HEK293 (cell line): ENCODE results near the gene TRPM2.
A peak's percentile ranks its signal among the peaks of the same experiment; 100 is the strongest.

Experiments
- CTCF ChIA-PET: fragments of 350-600 bp; formaldehyde crosslinking; extraction: SDS; loops from one replicate; lab custom pipeline; 2021; ENCODE audit warnings: antibody characterized with exemption; lab: Yijun Ruan, JAX
- POLR2A ChIA-PET: fragments of 300-600 bp; formaldehyde crosslinking; extraction: SDS; loops from one replicate; lab custom pipeline; 2020; ENCODE audit warnings: antibody characterized with exemption, inconsistent platforms; lab: Yijun Ruan, JAX
- H3K27ac ChIP-seq: fragments of 200-500 bp; sonication (Bioruptor generic); 2 replicates; pipeline ENCODE4 v1.5.1; 2014; ENCODE audit warnings: low read depth, low read length, control low read depth, inconsistent platforms; ENCODE audit errors: extremely low read depth
- H3K36me3 ChIP-seq, 2 experiments: fragments of 200-500 bp in 1 of 2; sonication (Bioruptor generic) in 1 of 2; 1 replicate in 1 of 2; 2 replicates in 1 of 2; pipeline ENCODE4 v1.5.1; 2014 to 2017; ENCODE audit warnings: inconsistent platforms in 2 of 2, low read length in 2 of 2; ENCODE audit not compliant: control insufficient read depth in 2 of 2, insufficient read depth in 1 of 2
- H3K4me1 ChIP-seq: fragments of 200-500 bp; sonication (Bioruptor generic); 2 replicates; pipeline ENCODE4 v1.5.1; 2014; ENCODE audit warnings: mild to moderate bottlenecking, low read length, inconsistent platforms; ENCODE audit not compliant: control insufficient read depth, insufficient read depth
- H3K4me3 ChIP-seq: 2 replicates; pipeline ENCODE4 v1.5.1; 2011; ENCODE audit warnings: low read depth, mild to moderate bottlenecking, control low read depth, low read length, moderate library complexity
- H3K9me3 ChIP-seq: fragments of 200-500 bp; sonication (Bioruptor generic); 2 replicates; pipeline ENCODE4 v1.5.1; 2014; ENCODE audit warnings: low read depth, low read length, inconsistent platforms; ENCODE audit not compliant: control insufficient read depth, insufficient read depth
- GLIS2 ChIP-seq: fragments of 450-650 bp; formaldehyde crosslinking; IDR thresholded peaks from 2 replicates; pipeline ENCODE4 v1.5.1; 2016; ENCODE audit warnings: missing biosample characterization, missing genetic modification characterization
- KLF1 ChIP-seq: fragments of 450-650 bp; formaldehyde crosslinking; IDR thresholded peaks from 2 replicates; pipeline ENCODE4 v1.5.1; 2016; ENCODE audit warnings: missing biosample characterization, missing genetic modification characterization
- MEIS1 ChIP-seq: sonication (generic); formaldehyde crosslinking; IDR thresholded peaks from 2 replicates; pipeline ENCODE4 v1.8.1; 2022; ENCODE audit warnings: missing genetic modification reagents, mild to moderate bottlenecking, borderline replicate concordance
- OSR2 ChIP-seq: fragments of 450-650 bp; formaldehyde crosslinking; IDR thresholded peaks from 2 replicates; pipeline ENCODE4 v1.5.1; 2016; ENCODE audit warnings: missing biosample characterization, missing genetic modification characterization
- PATZ1 ChIP-seq: fragments of 450-650 bp; formaldehyde crosslinking; IDR thresholded peaks from 2 replicates; pipeline ENCODE4 v1.5.1; 2016; ENCODE audit warnings: missing biosample characterization, missing genetic modification characterization
- ZIC2 ChIP-seq: fragments of 450-650 bp; formaldehyde crosslinking; IDR thresholded peaks from 2 replicates; pipeline ENCODE4 v1.5.1; 2016; ENCODE audit warnings: missing biosample characterization, missing genetic modification characterization
- ZNF2 ChIP-seq: fragments of 450-650 bp; formaldehyde crosslinking; IDR thresholded peaks from 2 replicates; pipeline ENCODE4 v1.5.1; 2016; ENCODE audit warnings: missing biosample characterization, missing genetic modification characterization
- ZNF311 ChIP-seq: fragments of 450-650 bp; formaldehyde crosslinking; IDR thresholded peaks from 2 replicates; pipeline ENCODE4 v1.5.1; 2017; ENCODE audit warnings: missing biosample characterization, missing genetic modification characterization, borderline replicate concordance
- ZNF404 ChIP-seq: fragments of 450-650 bp; formaldehyde crosslinking; IDR thresholded peaks from 2 replicates; pipeline ENCODE4 v1.5.1; 2017; ENCODE audit warnings: missing biosample characterization, missing genetic modification characterization
- ZNF473 ChIP-seq: fragments of 450-650 bp; formaldehyde crosslinking; IDR thresholded peaks from 2 replicates; pipeline ENCODE4 v1.5.1; 2017; ENCODE audit warnings: missing biosample characterization, missing genetic modification characterization
- ZNF513 ChIP-seq: fragments of 450-650 bp; IDR thresholded peaks from 2 replicates; pipeline ENCODE4 v1.5.1; 2018; ENCODE audit warnings: missing biosample characterization, missing genetic modification characterization
- ZNF521 ChIP-seq: fragments of 450-650 bp; formaldehyde crosslinking; IDR thresholded peaks from 2 replicates; pipeline ENCODE4 v1.5.1; 2017; ENCODE audit warnings: missing biosample characterization, mild to moderate bottlenecking, missing genetic modification characterization
- ZNF555 ChIP-seq: fragments of 450-650 bp; formaldehyde crosslinking; conservative IDR thresholded peaks from 2 replicates; pipeline ENCODE4 v1.5.1; 2017; ENCODE audit warnings: missing biosample characterization, mild to moderate bottlenecking, missing genetic modification characterization, inconsistent platforms
- ZNF677 ChIP-seq: fragments of 450-650 bp; IDR thresholded peaks from 2 replicates; pipeline ENCODE4 v1.5.0; 2018; ENCODE audit warnings: missing biosample characterization, mild to moderate bottlenecking, missing genetic modification characterization, moderate library complexity

The TRPM2 gene

GRCh38 chr21:44324106-44324853 lies 29.1 kb upstream of the TRPM2 start:
- Histone ChIP-seq H3K36me3 (peaks cover 0 to 79% of the 10 kb centered on the region in 2 experiments; a peak in 2 of 3 replicates), H3K4me1 (no peaks in the 10 kb centered on the region), H3K9me3 (no peaks in the 10 kb centered on the region), H3K4me3 (no peak overlapping the region), H3K27ac (no peak overlapping the region)
- TF ChIP-seq ZNF677 (tag by site-specific recombination) (no peak), GLIS2 (0 out of 2 replicates have a peak, but pooled peaks have one; percentile 31), PATZ1 (tag by site-specific recombination) (peak; percentile 44; the same call in 1 of the 2 replicates)
- POLR2A ChIA-PET, result no interaction called here
- CTCF ChIA-PET, result interaction anchor here (0.6 kb wide), 1 partner anchor 21 kb away, joined by 3 read pairs; no protein-coding TSS in a partner anchor

GRCh38 chr21:44324854-44325107 lies 28.6 kb upstream of the TRPM2 start:
- no peaks in the 10 kb centered on the region for H3K4me1 ChIP-seq
- no peak overlapping the region for H3K4me3 ChIP-seq
- ChIA-PET POLR2A (no interaction called here), CTCF (no interaction called here)
- peaks cover 0 to 74% of the 10 kb centered on the region in 2 experiments; a peak in 2 of 3 replicates for H3K36me3 ChIP-seq
- TF ChIP-seq ZNF555 (tag by site-specific recombination) (no peak), ZNF521 (tag by site-specific recombination) (no peak), KLF1 (tag by site-specific recombination) (peak; percentile 22; the same call in 1 of the 2 replicates), ZNF404 (tag by site-specific recombination) (no peak), GLIS2 (no peak)
- H3K9me3 ChIP-seq, result no peaks in the 10 kb centered on the region
- H3K27ac ChIP-seq, result no peak overlapping the region

GRCh38 chr21:44325386-44326271 lies 27.8 kb upstream of the TRPM2 start:
- CTCF ChIA-PET, result no interaction called here
- H3K4me1 ChIP-seq, result no peaks in the 10 kb centered on the region
- POLR2A ChIA-PET, result interaction anchor here (1.0 kb wide), 1 partner anchor 10 kb away, joined by 3 read pairs; no protein-coding TSS in a partner anchor
- H3K27ac ChIP-seq, result no peak overlapping the region
- H3K4me3 ChIP-seq, result no peak overlapping the region
- TF ChIP-seq OSR2 (tag by site-specific recombination) (no peak), MEIS1 (no peak), ZNF2 (tag by site-specific recombination) (no peak), ZNF513 (no peak), ZNF311 (tag by site-specific recombination) (no peak), ZIC2 (peak; percentile 80), ZNF473 (tag by site-specific recombination) (no peak)
- peaks cover 0 to 67% of the 10 kb centered on the region in 2 experiments; a peak in 2 of 3 replicates for H3K36me3 ChIP-seq
- H3K9me3 ChIP-seq, result no peaks in the 10 kb centered on the region
